Adipocyte (in vitro differentiated cells): ENCODE measurements around the gene POU6F2.

Source experiments
- DNase-seq: peaks from one replicate; pipeline ENCODE4 v3.0.0-alpha.2; 2015; ENCODE audit warnings: low read depth
- H3K27me3 ChIP-seq: replicated peaks from 2 replicates; pipeline ENCODE4 v1.7.0; 2013; ENCODE audit warnings: mild to moderate bottlenecking, low read length, moderate library complexity; ENCODE audit not compliant: control insufficient read depth, insufficient read depth
- H3K36me3 ChIP-seq: 2 replicates; pipeline ENCODE4 v1.7.0; 2013; ENCODE audit warnings: low read length, mild to moderate bottlenecking, moderate library complexity; ENCODE audit not compliant: control insufficient read depth, insufficient read depth, severe bottlenecking
- H3K4me1 ChIP-seq: 2 replicates; pipeline ENCODE4 v1.7.0; 2013; ENCODE audit warnings: mild to moderate bottlenecking, low read length, moderate library complexity; ENCODE audit not compliant: control insufficient read depth, insufficient read depth
- H3K4me3 ChIP-seq: 2 replicates; pipeline ENCODE4 v1.7.0; 2013; ENCODE audit warnings: mild to moderate bottlenecking, low read length, moderate library complexity
- H3K9ac ChIP-seq: 2 replicates; pipeline ENCODE4 v1.7.0; 2013; ENCODE audit warnings: mild to moderate bottlenecking, low read length, moderate library complexity
- H3K9me3 ChIP-seq: 2 replicates; pipeline ENCODE4 v1.7.0; 2013; ENCODE audit warnings: mild to moderate bottlenecking, low read length, moderate library complexity; ENCODE audit not compliant: control insufficient read depth

Gene POU6F2

GRCh38 chr7:39407137-39407536 lies 429.4 kb downstream of the POU6F2 start:
- peaks cover 10% of the 10 kb centered on the region for H3K27me3 ChIP-seq
- H3K4me3 ChIP-seq, result no peak overlapping the region
- H3K4me1 ChIP-seq, result no peaks in the 10 kb centered on the region
- H3K36me3 ChIP-seq, result no peaks in the 10 kb centered on the region
- H3K9ac ChIP-seq, result no peak overlapping the region
- DNase-seq, result no peak
- H3K9me3 ChIP-seq, result no peaks in the 10 kb centered on the region

- Histone ChIP-seq H3K4me3 (no peak overlapping the region), H3K27me3 (peaks cover 10% of the 10 kb centered on the region), H3K9ac (no peak overlapping the region), H3K9me3 (no peaks in the 10 kb centered on the region), H3K36me3 (no peaks in the 10 kb centered on the region), H3K4me1 (no peaks in the 10 kb centered on the region)
- DNase-seq, result no peak
Observed at GRCh38 chr7:39407723-39408122, 430.0 kb downstream of the POU6F2 start.

DNA sequence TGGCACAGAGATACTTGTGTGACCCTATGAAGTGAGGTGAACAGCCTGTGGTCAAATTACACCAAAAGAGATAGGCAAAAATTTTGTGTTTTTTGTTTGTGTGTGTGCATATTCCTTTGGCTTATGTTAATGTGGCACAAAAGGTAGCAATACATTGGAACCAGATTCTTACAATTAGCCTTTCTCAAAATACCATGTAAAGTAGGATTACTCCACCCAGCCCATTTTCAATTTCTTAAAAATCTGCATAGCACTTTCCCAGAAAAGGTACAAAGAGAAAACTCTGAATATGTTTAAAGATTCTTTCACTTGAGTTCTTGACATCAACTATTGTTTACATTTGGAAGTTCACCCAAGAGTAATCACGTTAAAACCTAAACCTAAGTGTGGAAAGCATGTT lies 431.2 kb downstream of the POU6F2 start:
- DNase-seq, result no peak
- H3K9me3 ChIP-seq, result no peaks in the 10 kb centered on the region
- no peak overlapping the region for H3K4me3 ChIP-seq
- H3K36me3 ChIP-seq, result no peaks in the 10 kb centered on the region
- H3K9ac ChIP-seq, result no peak overlapping the region
- H3K27me3 ChIP-seq, result peaks cover 7% of the 10 kb centered on the region
- peaks cover 4% of the 10 kb centered on the region for H3K4me1 ChIP-seq

DNA sequence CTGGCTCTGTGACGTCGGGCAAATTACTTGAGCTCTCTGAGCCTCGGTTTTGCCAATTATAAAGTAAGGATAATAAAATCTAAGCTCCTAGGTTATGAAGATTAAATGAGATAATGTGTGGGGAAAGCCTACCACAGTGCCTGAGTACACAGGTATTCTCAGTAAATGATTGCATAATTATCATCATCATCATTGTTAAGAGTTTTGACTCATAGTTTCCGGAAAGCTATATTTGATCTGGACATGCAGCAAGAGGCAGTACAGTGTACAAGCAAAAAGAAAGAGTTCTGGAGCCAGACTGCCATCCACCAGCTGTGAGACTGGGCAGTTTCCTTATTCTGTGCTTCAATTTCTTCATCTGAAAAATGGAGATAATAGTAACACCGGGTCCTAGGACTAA lies 432.9 kb downstream of the POU6F2 start:
- Histone ChIP-seq H3K36me3 (no peaks in the 10 kb centered on the region), H3K4me1 (peaks cover 8% of the 10 kb centered on the region), H3K4me3 (no peak overlapping the region), H3K9ac (no peak overlapping the region), H3K27me3 (peaks cover 12% of the 10 kb centered on the region), H3K9me3 (no peaks in the 10 kb centered on the region)
- no peak for DNase-seq

DNA sequence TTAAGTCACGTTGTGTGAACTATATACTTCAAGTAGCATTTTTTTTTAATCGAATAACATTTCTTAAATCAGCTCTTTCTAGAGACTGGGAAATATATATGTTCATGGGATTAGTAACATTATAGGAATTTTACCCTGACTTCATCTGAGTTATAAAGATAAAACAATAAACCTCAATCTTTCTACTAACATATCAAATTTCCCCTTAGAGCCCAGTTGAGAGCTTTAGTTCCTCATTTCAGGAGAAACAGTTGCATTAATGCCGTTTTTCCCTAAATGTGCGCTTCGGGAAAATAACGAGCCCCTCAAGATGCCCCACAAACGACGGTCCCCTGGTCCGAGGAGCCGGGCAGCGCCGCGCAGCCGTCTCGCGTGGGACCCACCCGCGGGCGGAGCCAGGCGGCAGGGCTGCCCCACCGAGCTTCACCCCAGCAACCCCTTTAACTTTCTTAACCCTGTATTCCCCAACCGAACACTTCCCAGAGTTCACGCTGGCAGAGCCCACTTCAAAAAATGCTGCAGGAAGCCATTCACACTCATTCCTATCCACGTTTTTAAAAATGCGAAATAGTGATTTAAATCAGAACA lies 436.0 kb downstream of the POU6F2 start:
- peaks cover 8% of the 10 kb centered on the region for H3K4me1 ChIP-seq
- H3K4me3 ChIP-seq, result peak overlapping the region; percentile 88
- peaks cover 11% of the 10 kb centered on the region for H3K27me3 ChIP-seq
- no peaks in the 10 kb centered on the region for H3K36me3 ChIP-seq
- DNase-seq, result peak; percentile 22
- H3K9me3 ChIP-seq, result no peaks in the 10 kb centered on the region
- H3K9ac ChIP-seq, result peak overlapping the region; percentile 72

- peak; percentile 64 for DNase-seq
- H3K9me3 ChIP-seq, result no peaks in the 10 kb centered on the region
- H3K4me3 ChIP-seq, result peak overlapping the region; percentile 88
- H3K27me3 ChIP-seq, result peaks cover 8% of the 10 kb centered on the region
- no peaks in the 10 kb centered on the region for H3K36me3 ChIP-seq
- H3K4me1 ChIP-seq, result peaks cover 8% of the 10 kb centered on the region
- H3K9ac ChIP-seq, result peak overlapping the region; percentile 72
Observed at GRCh38 chr7:39414224-39415035, 436.7 kb downstream of the POU6F2 start.

GRCh38 chr7:39415091-39415787 lies 437.5 kb downstream of the POU6F2 start:
- no peaks in the 10 kb centered on the region for H3K36me3 ChIP-seq
- DNase-seq, result no peak
- no peak overlapping the region for H3K4me3 ChIP-seq
- peaks cover 8% of the 10 kb centered on the region for H3K4me1 ChIP-seq
- no peaks in the 10 kb centered on the region for H3K9me3 ChIP-seq
- no peak overlapping the region for H3K9ac ChIP-seq
- peaks cover 10% of the 10 kb centered on the region for H3K27me3 ChIP-seq

- DNase-seq, result no peak
- Histone ChIP-seq H3K36me3 (no peaks in the 10 kb centered on the region), H3K9ac (no peak overlapping the region), H3K9me3 (no peaks in the 10 kb centered on the region), H3K4me1 (peaks cover 8% of the 10 kb centered on the region), H3K27me3 (peaks cover 10% of the 10 kb centered on the region), H3K4me3 (no peak overlapping the region)
Observed at GRCh38 chr7:39416866-39417265, 439.2 kb downstream of the POU6F2 start.

DNA sequence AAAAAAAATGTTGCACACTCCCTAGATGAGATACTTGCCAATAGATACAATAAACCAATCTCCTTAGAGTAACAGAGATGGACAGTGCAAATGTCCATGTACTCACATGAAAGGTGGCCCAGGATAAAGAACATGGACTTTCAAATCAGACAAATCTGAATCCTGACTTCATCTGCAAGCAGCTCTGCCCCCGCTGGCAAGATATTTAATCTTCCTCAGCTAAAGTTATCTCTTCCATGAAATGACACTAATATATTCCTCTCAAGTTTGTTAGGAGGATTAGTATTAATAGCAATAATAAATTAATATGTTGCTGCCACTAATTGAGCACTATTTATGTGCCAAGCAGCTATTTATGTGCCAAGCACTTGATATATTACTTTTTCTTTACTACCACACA lies 439.9 kb downstream of the POU6F2 start:
- Histone ChIP-seq H3K4me1 (peaks cover 8% of the 10 kb centered on the region), H3K9me3 (no peaks in the 10 kb centered on the region), H3K4me3 (no peak overlapping the region), H3K36me3 (no peaks in the 10 kb centered on the region), H3K9ac (no peak overlapping the region), H3K27me3 (peaks cover 10% of the 10 kb centered on the region)
- DNase-seq, result no peak

GRCh38 chr7:39421251-39421650 lies 443.5 kb downstream of the POU6F2 start:
- Histone ChIP-seq H3K27me3 (peaks cover 3% of the 10 kb centered on the region), H3K4me1 (no peaks in the 10 kb centered on the region), H3K4me3 (no peak overlapping the region), H3K36me3 (no peaks in the 10 kb centered on the region), H3K9me3 (no peaks in the 10 kb centered on the region), H3K9ac (no peak overlapping the region)
- no peak for DNase-seq

GRCh38 chr7:39421661-39422060 lies 444.0 kb downstream of the POU6F2 start:
- Histone ChIP-seq H3K27me3 (peaks cover 3% of the 10 kb centered on the region), H3K9me3 (no peaks in the 10 kb centered on the region), H3K4me3 (no peak overlapping the region), H3K9ac (no peak overlapping the region), H3K4me1 (no peaks in the 10 kb centered on the region), H3K36me3 (no peaks in the 10 kb centered on the region)
- no peak for DNase-seq
